Esophagus muscularis mucosa (tissue), 4 donors: ENCODE data around the gene PLXNB1. TPM values are rescaled to one million over a fixed set of nuclear protein-coding genes. Genes with fewer than 3 reads are reported as not detected.

Experiments
- DNase-seq: peaks from one replicate; pipeline ENCODE4 v3.0.0-alpha.2; 2017; ENCODE audit errors: extremely low spot score
- H3K27ac ChIP-seq, 4 donors: fragments of 200-600 bp; sonication (generic); replicated peaks in 1 of 4; 1 replicate in 3 of 4; 2 replicates in 1 of 4; pipeline ENCODE4 v1.5.1; 2016 to 2019; ENCODE audit warnings: mild to moderate bottlenecking in 1 of 4
- H3K27me3 ChIP-seq, 4 donors: fragments of 200-600 bp; sonication (generic); one replicate each; pipeline versions ENCODE4 v1.5.1 to v1.6.0; 2016 to 2019
- H3K36me3 ChIP-seq, 4 donors: fragments of 200-600 bp; sonication (generic); one replicate each; pipeline ENCODE4 v1.5.1; 2016 to 2019
- H3K4me1 ChIP-seq, 4 donors: fragments of 200-600 bp; sonication (generic); one replicate each; pipeline ENCODE4 v1.5.1; 2016 to 2019
- H3K4me3 ChIP-seq, 4 donors: fragments of 200-600 bp; sonication (generic); 1 replicate in 2 of 4; 2 replicates in 2 of 4; pipeline ENCODE4 v1.5.1; 2016 to 2019; ENCODE audit warnings: mild to moderate bottlenecking in 4 of 4, moderate library complexity in 1 of 4
- H3K9me3 ChIP-seq, 4 donors: fragments of 200-600 bp; sonication (generic); 1 replicate in 3 of 4; 2 replicates in 1 of 4; pipeline ENCODE4 v1.5.1; 2016 to 2019
- EP300 ChIP-seq: sonication (generic); formaldehyde crosslinking; IDR thresholded peaks from one replicate; pipeline ENCODE4 v1.6.1; 2017; ENCODE audit warnings: antibody characterized with exemption
- POLR2A ChIP-seq: fragments of 450-650 bp; IDR thresholded peaks from one replicate; pipeline ENCODE4 v1.6.1; 2017; ENCODE audit warnings: antibody characterized with exemption, moderate library complexity, mild to moderate bottlenecking, low read depth
- POLR2AphosphoS5 ChIP-seq, 2 donors: sonication (generic); formaldehyde crosslinking; IDR thresholded peaks; one replicate each; pipeline ENCODE4 v1.6.1; 2017; ENCODE audit warnings: antibody characterized with exemption in 2 of 2
- WGBS: methylation state at CpG from one replicate; pipeline ENCODE4 v1.1.5; 2018; 5-methylcytosine and 5-hydroxymethylcytosine counted together
- intact Hi-C: fragments of 100-400 bp; cut with DNase I; formaldehyde crosslinking; loops from one replicate; pipeline ENCODE4 v1.15.1; 2023
- total RNA-seq, 4 donors: library from RNA; depleted of rRNA; stranded (reverse); fragments of >200 nt; gene quantifications; one replicate each; pipeline versions ENCODE4 v1.1.0 to v1.2.1, GENCODE V29; 2016
- TF ChIP-seq, protein P1 (sequence below), 3 experiments: fragments of 200-600 bp in 2 of 3; fragments of 450-650 bp in 1 of 3; sonication (generic) in 2 of 3; IDR thresholded peaks; one replicate each; pipeline ENCODE4 v1.5.1; 2017 to 2019; ENCODE audit warnings: antibody characterized with exemption in 3 of 3, mild to moderate bottlenecking in 2 of 3, moderate library complexity in 1 of 3

The PLXNB1 gene
- total RNA-seq, 4 donors from 2014 or later, result 120 to 200 (median 152) TPM

DNA sequence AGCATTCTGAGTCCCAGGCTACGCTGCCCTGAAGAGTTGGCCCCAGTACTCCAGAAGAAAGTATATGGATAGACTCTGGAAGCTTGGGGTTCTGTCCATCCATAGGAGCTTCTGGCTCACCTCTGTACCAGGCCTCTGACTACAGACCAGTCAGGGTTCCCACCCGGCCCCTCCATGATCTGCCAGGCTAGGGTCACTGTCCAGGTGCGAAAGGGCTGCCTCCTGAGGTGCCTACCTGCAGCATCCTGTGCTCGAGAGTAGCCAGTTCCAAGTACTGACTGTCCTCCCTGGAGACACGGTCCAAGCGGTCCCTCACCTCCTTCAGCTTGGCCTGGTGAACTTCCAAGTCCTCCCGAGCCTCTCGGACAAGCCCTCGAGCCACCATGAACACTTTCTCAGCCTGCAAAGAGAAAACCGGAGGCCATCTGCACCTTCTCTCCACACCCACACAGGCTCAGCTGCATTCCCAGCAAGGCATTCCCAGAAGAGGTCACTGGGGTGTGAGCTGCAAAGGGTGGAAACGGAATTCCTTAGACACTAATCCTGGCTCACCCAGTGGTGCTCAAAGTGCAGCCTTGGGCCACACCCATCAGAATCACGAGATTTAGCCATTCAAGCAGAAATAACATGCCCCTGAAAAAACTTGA lies 3.7 kb upstream of the PLXNB1 start:
- H3K4me1 ChIP-seq, result peaks cover 35 to 67% (median 62%) of the 10 kb centered on the region in 4 donors
- H3K9me3 ChIP-seq, result no peaks in the 10 kb centered on the region
- intact Hi-C loops, result no loop called here
- peaks cover 0 to 17% (median 14%) of the 10 kb centered on the region in 4 donors for H3K36me3 ChIP-seq
- peak overlapping the region; percentile 93 to 99 (median 98) for H3K27ac ChIP-seq
- TF ChIP-seq POLR2A, result no peak
- TF ChIP-seq POLR2AphosphoS5 (IDR thresholded peaks at IDR 0.05), result peak in 1 of 2 donors; percentile 78
- TF ChIP-seq, protein P1, sequence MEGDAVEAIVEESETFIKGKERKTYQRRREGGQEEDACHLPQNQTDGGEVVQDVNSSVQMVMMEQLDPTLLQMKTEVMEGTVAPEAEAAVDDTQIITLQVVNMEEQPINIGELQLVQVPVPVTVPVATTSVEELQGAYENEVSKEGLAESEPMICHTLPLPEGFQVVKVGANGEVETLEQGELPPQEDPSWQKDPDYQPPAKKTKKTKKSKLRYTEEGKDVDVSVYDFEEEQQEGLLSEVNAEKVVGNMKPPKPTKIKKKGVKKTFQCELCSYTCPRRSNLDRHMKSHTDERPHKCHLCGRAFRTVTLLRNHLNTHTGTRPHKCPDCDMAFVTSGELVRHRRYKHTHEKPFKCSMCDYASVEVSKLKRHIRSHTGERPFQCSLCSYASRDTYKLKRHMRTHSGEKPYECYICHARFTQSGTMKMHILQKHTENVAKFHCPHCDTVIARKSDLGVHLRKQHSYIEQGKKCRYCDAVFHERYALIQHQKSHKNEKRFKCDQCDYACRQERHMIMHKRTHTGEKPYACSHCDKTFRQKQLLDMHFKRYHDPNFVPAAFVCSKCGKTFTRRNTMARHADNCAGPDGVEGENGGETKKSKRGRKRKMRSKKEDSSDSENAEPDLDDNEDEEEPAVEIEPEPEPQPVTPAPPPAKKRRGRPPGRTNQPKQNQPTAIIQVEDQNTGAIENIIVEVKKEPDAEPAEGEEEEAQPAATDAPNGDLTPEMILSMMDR (IDR thresholded peaks at IDR 0.05), result no peak
- no peak for TF ChIP-seq EP300
- DNase-seq, result no peak
- no peaks in the 10 kb centered on the region for H3K27me3 ChIP-seq
- 66% methylated on average over 10 of the region's 12 CpGs for WGBS
- H3K4me3 ChIP-seq, result peak overlapping the region; percentile 20 to 45 (median 25)

DNA sequence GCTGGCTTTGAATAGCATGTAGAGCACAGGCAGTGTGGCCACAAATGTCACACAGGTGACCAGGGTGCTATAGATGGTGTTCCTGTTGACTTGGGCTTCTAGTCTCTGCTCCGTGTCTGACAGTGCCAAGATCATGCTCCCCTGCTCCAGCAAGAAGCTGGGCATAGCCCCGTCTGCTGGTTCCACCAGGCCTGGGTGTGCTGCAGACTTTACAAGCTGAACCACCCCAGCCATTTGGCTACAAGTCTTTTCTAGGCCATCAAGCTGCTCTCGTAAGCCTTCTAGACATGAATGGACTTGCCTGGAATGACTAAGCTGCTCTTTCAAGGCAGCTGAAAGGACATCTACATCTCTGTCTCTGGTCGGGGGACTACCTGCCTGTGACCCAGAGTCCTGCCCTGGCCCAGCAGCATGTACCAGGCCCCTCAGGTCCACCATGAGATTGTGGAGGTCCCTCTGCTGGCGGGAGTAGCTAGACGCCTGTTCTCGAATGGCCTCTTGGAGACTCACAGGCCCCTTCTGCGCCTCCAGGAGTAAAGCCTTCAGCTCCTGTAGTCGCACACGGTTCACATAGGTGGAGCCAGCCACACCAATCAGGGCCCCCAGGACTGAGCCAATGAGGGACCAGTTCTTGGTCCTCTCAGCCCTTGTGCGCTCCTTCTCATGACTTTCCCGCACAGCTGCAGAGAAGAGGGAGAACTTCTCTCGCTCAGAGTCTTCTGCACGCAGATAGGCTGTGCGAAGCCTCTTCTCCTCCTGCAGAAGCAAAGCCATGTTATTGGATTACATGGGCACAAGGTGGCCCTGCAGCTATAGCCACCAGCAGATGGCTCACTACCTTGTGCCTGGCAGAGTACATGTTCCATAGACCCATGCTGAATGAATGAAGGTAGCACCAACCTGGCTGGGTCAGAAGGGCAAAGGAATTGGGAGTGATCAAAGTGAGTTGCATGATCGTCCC lies 2.8 kb upstream of the PLXNB1 start:
- TF ChIP-seq EP300, result no peak
- no peak for TF ChIP-seq POLR2AphosphoS5 (IDR thresholded peaks at IDR 0.05)
- TF ChIP-seq, protein P1 (IDR thresholded peaks at IDR 0.05), result no peak
- no peak for TF ChIP-seq POLR2A
- H3K36me3 ChIP-seq, result peaks cover 0 to 17% (median 14%) of the 10 kb centered on the region in 4 donors
- intact Hi-C loops, result no loop called here
- H3K4me3 ChIP-seq, result peak overlapping the region in 3 of 4 donors; percentile 25 to 45 (median 25)
- DNase-seq, result no peak
- H3K27ac ChIP-seq, result peak overlapping the region; percentile 93 to 99 (median 98)
- peaks cover 43 to 75% (median 71%) of the 10 kb centered on the region in 4 donors for H3K4me1 ChIP-seq
- no peaks in the 10 kb centered on the region for H3K9me3 ChIP-seq
- no peaks in the 10 kb centered on the region for H3K27me3 ChIP-seq
- WGBS, result 86% methylated on average over 10 of the region's 16 CpGs

DNA sequence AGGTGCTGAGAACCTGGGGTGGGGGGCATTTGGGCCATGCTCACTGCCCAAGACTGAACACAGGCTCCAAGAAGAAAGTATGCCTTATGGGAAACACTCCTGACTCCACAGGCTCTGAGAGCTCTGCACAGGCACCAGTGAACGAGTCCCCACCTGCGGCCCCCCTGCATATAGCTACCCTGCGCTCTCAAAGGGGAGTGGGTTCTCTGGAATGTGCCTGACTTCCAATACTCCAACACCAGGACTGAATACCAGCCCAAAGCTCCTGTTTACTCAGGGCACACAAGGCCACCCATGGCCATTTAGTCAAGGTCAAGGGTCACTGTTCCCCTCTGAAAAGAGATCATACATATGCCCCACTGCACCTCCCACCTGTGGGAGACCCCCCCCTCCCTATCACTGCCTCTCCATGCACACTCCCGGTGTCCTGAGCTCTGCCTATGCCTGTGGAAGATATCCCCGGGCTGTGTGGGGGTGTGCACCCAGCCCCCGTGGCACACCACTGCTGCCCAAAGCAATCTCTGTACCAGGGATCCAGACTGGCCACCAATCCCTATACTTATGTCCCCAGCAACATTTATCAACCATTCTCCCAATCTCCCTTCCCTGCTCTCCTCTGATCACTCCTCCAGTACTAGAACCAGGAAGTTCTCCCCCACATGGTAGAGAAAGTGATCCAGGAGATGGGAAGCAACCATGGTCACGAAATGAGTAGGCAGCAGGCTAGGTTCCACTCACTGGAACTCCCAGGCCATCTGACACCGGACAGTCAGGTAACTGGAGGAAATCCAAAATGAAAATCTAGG lies 1.5 kb upstream of the PLXNB1 start:
- intact Hi-C loops, result no loop called here
- Histone ChIP-seq H3K9me3 (no peaks in the 10 kb centered on the region), H3K4me3 (no peak overlapping the region), H3K4me1 (peaks cover 54 to 88% (median 83%) of the 10 kb centered on the region in 4 donors), H3K27me3 (no peaks in the 10 kb centered on the region), H3K27ac (peak overlapping the region; percentile 93 to 99 (median 98)), H3K36me3 (peaks cover 0 to 17% (median 14%) of the 10 kb centered on the region in 4 donors)
- 83% methylated on average over 8 of the region's 8 CpGs for WGBS
- no peak for DNase-seq
- TF ChIP-seq POLR2AphosphoS5 (IDR thresholded peaks at IDR 0.05), result no peak
- TF ChIP-seq, protein P1 (IDR thresholded peaks at IDR 0.05), result no peak
- no peak for TF ChIP-seq POLR2A
- no peak for TF ChIP-seq EP300

DNA sequence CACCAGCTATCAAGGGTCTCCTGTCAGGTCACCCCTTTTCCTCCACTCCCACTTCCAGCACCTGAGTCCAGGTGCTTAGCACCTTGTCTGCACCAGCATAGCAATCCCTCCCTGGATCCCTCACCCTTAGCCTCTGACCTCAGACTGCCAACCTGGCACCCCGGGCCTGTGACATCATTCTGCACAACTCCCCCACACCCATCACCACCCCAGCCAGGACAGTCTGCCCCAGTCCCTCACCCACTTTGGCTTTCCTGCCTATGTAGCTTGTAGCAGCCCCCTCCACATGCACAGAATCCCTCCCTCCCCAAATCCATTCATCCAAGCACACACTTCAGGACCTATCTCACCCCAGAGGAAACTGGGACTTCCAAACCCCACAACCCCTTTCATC lies 819 bp upstream of the PLXNB1 start:
- Histone ChIP-seq H3K4me3 (peak overlapping the region in 3 of 4 donors; percentile 82 to 92 (median 89)), H3K36me3 (peaks cover 0 to 17% (median 14%) of the 10 kb centered on the region in 4 donors), H3K27ac (peak overlapping the region; percentile 93 to 99 (median 98)), H3K4me1 (peaks cover 55 to 89% (median 84%) of the 10 kb centered on the region in 4 donors), H3K9me3 (no peaks in the 10 kb centered on the region), H3K27me3 (no peaks in the 10 kb centered on the region)
- DNase-seq, result no peak
- TF ChIP-seq POLR2A (no peak), EP300 (no peak), POLR2AphosphoS5 (IDR thresholded peaks at IDR 0.05) (no peak)
- TF ChIP-seq, protein P1 (IDR thresholded peaks at IDR 0.05), result no peak
- intact Hi-C loops, result no loop called here
- 71% methylated on average over 1 of the region's 1 CpG for WGBS
